ENCODE results near the gene ERRFI1. TPM values are rescaled to one million over a fixed set of nuclear protein-coding genes. Genes with fewer than 3 reads are reported as not detected.

ERRFI1 gene
- total RNA-seq, 4 donors from 2014 or later: 59.9 to 133 (median 85.0) TPM

- peak overlapping the region; percentile 65 to 86 (median 83) for H3K27ac ChIP-seq
- TF ChIP-seq POLR2A (IDR thresholded peaks at IDR 0.05): peak in 1 of 2 donors; percentile 48
- TF ChIP-seq CTCF (IDR thresholded peaks at IDR 0.05): no peak
- H3K27me3 ChIP-seq: no peaks in the 10 kb centered on the region
- no peaks in the 10 kb centered on the region for H3K9me3 ChIP-seq
- peaks cover 8 to 10% of the 10 kb centered on the region in 2 donors for H3K36me3 ChIP-seq
- H3K4me3 ChIP-seq (replicated peaks in 1 of 3): no peak overlapping the region
- peak; percentile 18 to 35 for DNase-seq
- H3K4me1 ChIP-seq: peaks cover 67 to 88% of the 10 kb centered on the region in 2 donors
- intact Hi-C loops (cut with DNase I): no loop called here
- 65 to 66% methylated on average over 3 of the region's 3 CpGs for WGBS, 2 donors
Observed at GRCh38 chr1:8018492-8019228, 7.4 kb downstream of the ERRFI1 start.

GRCh38 chr1:8017495-8018197 is 8.5 kb downstream of the ERRFI1 start:
- intact Hi-C loops (cut with DNase I): no loop called here
- 35% methylated on average over 5 of the region's 5 CpGs for WGBS, 2 donors
- H3K4me3 ChIP-seq (replicated peaks in 1 of 3): no peak overlapping the region
- no peaks in the 10 kb centered on the region for H3K27me3 ChIP-seq
- TF ChIP-seq CTCF (IDR thresholded peaks at IDR 0.05) (no peak), POLR2A (IDR thresholded peaks at IDR 0.05) (no peak)
- peaks cover 56 to 78% of the 10 kb centered on the region in 2 donors for H3K4me1 ChIP-seq
- no peaks in the 10 kb centered on the region for H3K9me3 ChIP-seq
- peaks cover 18 to 20% of the 10 kb centered on the region in 2 donors for H3K36me3 ChIP-seq
- H3K27ac ChIP-seq: peak overlapping the region; percentile 65 to 86 (median 83)
- peak; percentile 62 to 69 for DNase-seq

- intact Hi-C loops (cut with DNase I): no loop called here
- no peak for DNase-seq
- Histone ChIP-seq H3K27me3 (no peaks in the 10 kb centered on the region), H3K36me3 (peaks cover 18 to 28% of the 10 kb centered on the region in 2 donors), H3K9me3 (no peaks in the 10 kb centered on the region), H3K27ac (peak overlapping the region; percentile 65 to 86 (median 83)), H3K4me1 (peaks cover 56 to 72% of the 10 kb centered on the region in 2 donors), H3K4me3 (replicated peaks in 1 of 3) (no peak overlapping the region)
- no peak for TF ChIP-seq POLR2A (IDR thresholded peaks at IDR 0.05)
- no peak for TF ChIP-seq CTCF (IDR thresholded peaks at IDR 0.05)
Observed at GRCh38 chr1:8016895-8017241, 9.2 kb downstream of the ERRFI1 start.

- DNase-seq: no peak
- TF ChIP-seq CTCF (IDR thresholded peaks at IDR 0.05): no peak
- no peak for TF ChIP-seq POLR2A (IDR thresholded peaks at IDR 0.05)
- WGBS, 2 donors: 54 to 62% methylated on average over 4 of the region's 4 CpGs
- peak overlapping the region in 1 of 3 donors; percentile 6 for H3K4me3 ChIP-seq (replicated peaks in 1 of 3)
- H3K27me3 ChIP-seq: no peaks in the 10 kb centered on the region
- H3K9me3 ChIP-seq: no peaks in the 10 kb centered on the region
- H3K36me3 ChIP-seq: peaks cover 18 to 33% of the 10 kb centered on the region in 2 donors
- peak overlapping the region; percentile 65 to 87 (median 83) for H3K27ac ChIP-seq
- intact Hi-C loops (cut with DNase I): no loop called here
- H3K4me1 ChIP-seq: peaks cover 56 to 67% of the 10 kb centered on the region in 2 donors
Observed at GRCh38 chr1:8016210-8016894, 9.8 kb downstream of the ERRFI1 start.
